SK-N-MC (cell line): ENCODE data around the gene USP17L12.
"Not testable (repeated sequence)": the region's sequence is repeated elsewhere in the genome, so short reads cannot be mapped to it uniquely, and the experiment has no call there.

Source experiments
- DNase-seq: peaks from one replicate; pipeline ENCODE4 v3.0.0-alpha.2; 2011; ENCODE audit warnings: low read depth, low spot score
- H3K27ac ChIP-seq: fragments of 200-600 bp; sonication (generic); 2 replicates; pipeline ENCODE4 v1.5.1; 2016; ENCODE audit warnings: mixed run types
- H3K36me3 ChIP-seq: fragments of 200-600 bp; sonication (generic); 2 replicates; pipeline ENCODE4 v1.6.1; 2017; ENCODE audit warnings: antibody characterized with exemption, low read length, mixed read lengths; ENCODE audit not compliant: insufficient read depth
- H3K4me3 ChIP-seq: fragments of 200-600 bp; sonication (generic); 2 replicates; pipeline ENCODE4 v1.5.1; 2016
- H3K9ac ChIP-seq: fragments of 200-600 bp; sonication (generic); 2 replicates; pipeline ENCODE4 v1.8.0; 2017; ENCODE audit warnings: mixed run types, mixed read lengths; ENCODE audit not compliant: insufficient read length
- H3K9me3 ChIP-seq: fragments of 200-600 bp; sonication (generic); 2 replicates; pipeline ENCODE4 v1.6.1; 2017; ENCODE audit warnings: low read depth, mild to moderate bottlenecking, antibody characterized with exemption, low read length, moderate library complexity, mixed read lengths

Gene USP17L12

DNA sequence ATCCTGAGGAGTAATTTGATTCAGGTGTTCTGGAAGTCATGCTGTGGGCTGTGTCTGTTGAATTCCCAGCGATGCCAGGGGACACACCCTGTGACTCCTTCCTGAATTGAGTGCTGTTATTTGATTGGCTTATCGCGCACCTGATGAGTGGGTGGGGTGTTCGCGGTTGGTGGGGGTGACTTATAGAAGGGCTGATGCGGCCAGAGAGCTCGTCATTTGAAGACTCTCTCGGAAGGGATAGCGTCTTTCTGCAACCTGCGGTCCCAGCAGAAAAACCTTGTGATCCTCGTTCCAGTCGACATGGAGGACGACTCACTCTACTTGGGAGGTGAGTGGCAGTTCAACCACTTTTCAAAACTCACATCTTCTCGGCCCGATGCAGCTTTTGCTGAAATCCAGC lies 47.4 kb downstream of the USP17L12 start, which contains the start of gene USP17L22:
Gene USP17L22, plus strand, starts transcription at position 301 of the 400 bp plus-strand sequence. Its CDS starts 0 bp downstream, at position 301.
- not testable (repeated sequence) for DNase-seq, H3K36me3 ChIP-seq, H3K9me3 ChIP-seq, H3K27ac ChIP-seq, H3K9ac ChIP-seq, H3K4me3 ChIP-seq
